Stimulated activated CD4-positive, alpha-beta T cell treated with anti-CD3 and anti-CD28 coated beads, Interleukin-15, amount 100 ng/mL, for 24 hours (primary cell): ENCODE results near the gene PROX2.

Source experiments
- DNase-seq: peaks from one replicate; pipeline ENCODE4 v3.0.0-alpha.2; 2020

PROX2 gene

DNA sequence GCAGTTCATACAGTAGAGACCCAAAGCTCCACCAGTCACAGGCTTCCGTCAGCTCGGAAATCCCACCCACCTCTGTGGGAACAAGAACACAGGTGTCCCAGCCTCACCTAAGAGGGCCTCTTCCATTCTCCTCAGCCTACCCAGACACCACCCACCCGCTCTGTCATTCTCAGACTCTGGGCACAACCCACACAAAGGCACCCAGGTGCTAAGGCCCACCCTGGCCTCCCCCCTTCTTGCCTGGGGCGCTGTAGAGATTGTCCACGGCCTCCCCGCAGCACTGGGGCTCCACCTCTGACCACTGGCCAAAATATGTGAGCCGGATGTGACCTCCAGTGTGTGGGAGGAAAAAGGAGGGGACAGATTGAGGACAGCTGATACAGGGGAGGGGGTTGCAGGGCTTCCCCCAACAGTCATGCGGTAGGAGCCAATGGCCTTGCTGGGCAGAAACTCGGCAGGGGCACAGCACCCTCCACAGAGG lies 33.0 kb upstream of the PROX2 start:
- DNase-seq: no peak

DNA sequence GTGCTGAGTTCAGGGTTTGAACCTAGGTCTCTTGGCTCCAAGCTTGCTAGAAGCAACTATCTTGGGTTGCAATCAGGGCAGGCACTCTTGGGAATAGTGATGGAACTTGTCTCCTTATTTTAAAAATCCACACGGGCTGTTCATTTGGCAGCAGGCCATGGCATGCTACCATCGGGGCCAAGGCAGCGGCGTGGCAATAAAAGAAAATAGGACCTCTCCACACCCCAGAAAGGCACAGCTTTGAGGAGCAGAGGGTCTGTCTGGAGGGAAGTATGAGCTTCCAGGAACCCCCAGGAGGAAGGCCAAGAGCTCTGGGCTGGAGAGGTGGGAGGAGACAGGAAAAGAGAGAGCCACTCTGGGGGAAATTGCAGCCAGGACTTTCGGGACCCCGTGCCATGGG lies 31.8 kb upstream of the PROX2 start:
- no peak for DNase-seq

DNA sequence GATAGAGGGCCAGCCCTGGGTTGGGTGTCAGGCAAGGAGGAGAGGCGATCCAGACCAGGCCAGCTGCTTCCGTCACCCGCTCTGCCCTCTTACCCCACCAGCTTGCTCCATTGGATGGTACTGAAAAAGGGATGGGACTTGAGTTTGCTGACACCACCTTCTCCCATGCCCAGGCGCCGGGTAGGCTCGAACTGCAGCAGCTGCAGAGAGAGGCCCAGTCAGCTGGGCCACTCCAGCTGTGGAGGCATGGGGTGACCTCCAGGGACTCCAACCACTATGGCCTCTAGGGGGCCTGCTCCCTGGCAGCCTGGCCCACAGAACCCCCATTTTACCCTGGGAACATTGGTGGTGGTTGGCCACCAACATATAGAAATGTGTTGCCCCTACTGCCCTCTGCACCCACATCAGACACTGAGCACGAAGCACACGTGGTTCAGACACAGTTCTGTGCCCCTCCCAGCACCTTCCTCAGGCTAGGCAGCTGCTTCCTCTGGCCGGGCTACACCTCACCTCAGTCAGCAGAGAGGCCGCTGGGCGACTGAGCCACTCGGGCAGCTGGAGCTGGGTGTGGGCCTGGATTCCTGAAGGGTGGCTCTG lies 31.1 kb upstream of the PROX2 start:
- no peak for DNase-seq

DNA sequence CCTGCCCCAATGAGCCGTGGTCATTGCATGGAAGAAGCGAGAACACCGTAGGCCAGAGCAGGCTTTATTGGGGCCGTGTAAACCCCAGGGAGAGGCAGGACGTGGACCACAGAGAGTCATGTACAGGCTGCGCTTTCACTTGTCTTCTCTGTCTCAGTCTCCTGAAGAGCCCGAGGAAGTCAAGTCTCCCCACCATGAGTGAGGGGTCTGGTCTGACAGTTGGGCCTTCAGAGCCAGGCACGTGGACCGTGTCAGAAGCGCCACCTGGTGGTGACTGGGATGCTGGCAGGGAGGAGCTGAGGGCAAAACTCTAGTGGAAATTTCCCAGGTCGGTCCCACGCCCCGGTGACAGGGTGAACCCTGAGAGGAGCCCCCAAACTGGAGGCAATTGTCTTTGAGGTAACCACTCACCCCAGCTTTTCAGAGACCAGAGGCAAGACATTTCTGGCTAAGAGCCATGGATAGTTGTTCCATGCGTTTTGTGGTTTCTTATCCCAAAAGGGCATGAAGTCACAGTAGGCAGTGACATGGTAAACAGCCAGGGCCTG lies 29.7 kb upstream of the PROX2 start:
- DNase-seq: peak; percentile 86

DNA sequence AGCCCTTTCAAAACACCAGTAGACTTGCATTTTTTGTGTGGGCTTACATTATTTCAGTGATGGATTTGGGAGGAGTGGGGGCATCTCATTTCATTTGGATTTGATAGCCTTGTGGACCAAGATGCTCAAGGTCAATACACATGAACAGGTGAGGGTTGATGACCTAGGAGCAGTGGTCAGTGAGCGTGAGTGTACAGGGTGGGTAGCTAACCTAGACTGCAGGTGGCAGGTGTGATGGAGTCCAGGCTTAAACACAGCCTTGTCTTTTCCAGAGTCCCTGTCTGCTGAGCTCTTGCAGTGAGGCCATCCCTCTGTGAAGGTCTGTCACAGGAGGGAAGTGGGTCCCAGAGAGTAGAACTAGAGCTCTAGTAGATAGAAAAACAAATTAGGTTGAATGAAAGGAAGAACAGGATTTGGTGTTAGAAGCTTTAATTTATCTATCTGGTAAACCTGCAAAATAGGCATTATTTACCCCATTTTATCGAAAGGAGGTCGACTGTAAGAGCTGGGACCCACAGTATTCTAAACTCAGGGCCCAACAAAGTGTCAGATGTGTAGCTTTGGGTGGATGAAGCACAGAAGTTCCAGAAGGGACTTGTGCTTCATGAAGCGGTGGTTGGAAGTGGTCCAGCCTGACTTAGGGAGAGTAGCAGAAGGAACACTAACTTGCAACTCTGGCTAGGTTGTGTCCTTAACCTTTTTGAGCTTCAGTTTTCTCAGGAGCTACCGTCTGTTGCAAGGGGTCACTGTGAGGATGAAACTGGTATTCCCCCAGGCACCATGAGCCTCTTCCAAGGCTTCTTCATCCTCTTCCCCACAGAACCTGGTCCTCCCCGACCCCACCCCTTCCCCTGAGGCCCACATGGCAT lies 28.9 kb upstream of the PROX2 start:
- no peak for DNase-seq

DNA sequence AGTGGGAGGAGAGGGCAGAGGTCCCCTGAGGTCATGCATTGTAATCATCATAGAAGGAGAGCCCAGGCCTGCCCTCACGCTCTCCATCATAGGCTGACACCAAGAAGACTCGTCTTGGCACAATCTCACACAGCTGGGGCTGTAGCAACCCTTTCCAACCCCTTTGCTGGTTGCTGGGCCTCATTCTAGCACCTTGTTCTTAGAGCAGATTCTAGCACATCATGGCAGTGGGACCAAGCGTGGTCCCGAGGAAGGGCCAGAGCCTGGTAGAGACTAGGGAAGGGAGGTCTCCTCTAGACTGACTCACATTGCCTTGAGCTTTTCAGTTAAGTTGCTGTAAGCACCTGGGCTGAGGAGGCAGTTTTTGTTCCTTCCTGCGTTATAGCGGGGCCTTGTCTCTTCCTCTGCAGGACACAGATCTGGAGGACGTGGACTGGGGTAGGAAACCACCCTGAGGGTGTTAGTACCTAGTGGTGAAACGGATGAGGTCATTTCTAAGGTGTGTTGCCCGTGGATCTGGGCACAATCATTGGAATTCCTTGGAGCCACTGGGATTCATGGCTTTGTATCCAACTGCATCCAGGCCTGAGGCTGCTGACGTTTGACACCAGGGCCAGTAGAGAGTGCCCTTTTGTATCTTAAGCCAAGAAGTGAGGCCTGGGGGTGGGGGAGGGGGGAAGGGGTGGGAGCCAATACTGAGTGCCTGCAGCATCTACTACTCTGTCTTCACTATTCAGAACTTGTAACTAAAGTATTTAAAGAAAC lies 27.2 kb upstream of the PROX2 start:
- no peak for DNase-seq

DNA sequence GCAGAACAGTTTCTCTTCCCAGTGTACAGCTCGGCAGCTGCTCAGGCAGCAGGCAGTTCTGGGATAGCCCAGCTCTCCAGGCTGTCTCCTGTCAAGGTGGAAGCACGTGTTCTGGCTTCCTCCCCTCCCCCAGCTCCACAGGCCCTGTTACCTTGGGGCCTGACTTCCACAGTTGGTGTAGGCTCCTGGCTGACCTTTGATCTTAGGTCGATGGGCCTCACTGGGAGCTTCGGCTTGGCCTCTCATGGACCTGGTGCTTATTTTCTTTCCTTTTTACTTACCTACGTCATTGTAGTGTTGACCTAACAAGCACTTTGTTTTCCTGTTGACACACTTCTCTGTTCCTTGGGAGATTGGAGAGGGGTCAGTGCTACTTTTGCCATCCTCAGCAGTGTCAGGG lies 22.7 kb upstream of the PROX2 start:
- no peak for DNase-seq

DNA sequence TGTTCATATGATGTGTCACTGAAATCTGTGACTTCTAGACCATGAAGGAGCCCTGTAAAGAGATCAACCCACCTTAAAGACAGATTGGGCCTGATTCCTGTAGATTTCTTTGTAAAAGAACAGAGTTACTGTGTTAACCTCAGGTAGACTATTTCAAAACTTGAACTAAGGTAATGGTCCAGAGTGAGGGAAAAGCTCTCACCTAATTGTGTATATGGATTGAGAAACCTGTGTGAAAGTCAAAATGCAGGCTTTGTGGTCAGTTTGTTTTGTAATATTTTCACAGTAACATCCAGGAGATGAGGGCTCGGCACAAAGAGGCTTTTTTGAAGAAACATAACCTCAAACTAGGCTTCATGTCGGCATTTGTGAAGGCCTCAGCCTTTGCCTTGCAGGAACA lies 22.1 kb upstream of the PROX2 start:
- no peak for DNase-seq

DNA sequence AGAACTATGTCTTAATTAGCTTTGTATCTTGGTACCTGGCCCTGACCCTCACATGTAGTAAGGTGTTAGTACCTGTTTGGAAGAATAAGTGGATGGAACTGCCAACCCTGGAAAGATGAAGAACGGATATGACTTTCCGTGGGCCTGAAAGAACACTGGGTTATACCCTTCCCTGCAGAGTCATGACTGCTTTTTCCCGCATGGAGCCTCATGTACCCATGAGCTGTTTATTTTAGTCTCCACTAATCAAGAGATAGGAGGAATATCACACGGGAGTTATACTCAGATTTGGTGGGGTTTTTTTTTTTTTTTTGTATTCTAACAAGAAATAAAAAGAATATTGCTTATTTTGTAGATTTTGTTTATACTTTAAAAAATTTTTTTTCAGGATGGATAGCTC lies 21.7 kb upstream of the PROX2 start:
- DNase-seq: no peak

DNA sequence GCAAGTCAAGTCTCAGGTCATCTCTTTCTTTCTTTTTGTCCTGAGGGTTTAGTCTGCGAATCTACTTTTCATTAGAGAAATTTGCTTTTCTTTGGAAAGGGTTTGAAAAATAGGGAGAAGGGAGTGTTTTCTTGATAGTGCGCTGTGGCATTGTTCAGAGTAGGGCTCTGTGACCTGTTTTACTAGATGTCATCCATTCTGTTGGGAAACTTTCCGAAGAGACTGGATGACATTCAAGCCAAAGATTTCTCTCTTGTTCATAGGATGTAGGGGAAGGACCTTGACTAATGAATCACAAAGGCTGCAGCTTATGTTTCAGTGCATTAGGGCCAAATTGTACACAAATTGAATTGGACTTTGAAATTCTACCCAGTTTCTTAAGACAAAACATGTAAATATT lies 20.5 kb upstream of the PROX2 start:
- no peak for DNase-seq

DNA sequence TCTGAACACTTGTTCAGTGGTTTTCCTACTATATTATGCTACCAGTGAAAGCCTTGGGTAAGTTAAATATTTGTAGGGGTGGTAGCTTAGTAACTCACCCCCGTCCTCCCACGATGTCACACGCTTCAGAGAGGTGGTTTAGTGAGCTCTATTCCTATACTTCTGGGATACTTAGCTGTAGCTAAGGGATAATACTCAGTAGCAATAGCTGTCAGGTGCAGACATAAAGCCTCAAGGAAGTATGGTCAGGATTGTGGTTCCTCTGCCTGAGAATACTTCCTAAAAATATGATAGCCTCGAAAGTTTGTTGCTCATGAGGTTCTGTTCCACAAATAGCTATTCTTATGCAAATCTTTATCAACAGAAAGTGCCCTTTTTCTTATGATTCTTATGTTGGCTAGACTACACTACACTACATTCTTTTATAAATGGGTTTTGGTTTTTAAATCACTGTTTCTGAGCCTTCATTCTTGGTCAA lies 17.7 kb upstream of the PROX2 start:
- DNase-seq: no peak

DNA sequence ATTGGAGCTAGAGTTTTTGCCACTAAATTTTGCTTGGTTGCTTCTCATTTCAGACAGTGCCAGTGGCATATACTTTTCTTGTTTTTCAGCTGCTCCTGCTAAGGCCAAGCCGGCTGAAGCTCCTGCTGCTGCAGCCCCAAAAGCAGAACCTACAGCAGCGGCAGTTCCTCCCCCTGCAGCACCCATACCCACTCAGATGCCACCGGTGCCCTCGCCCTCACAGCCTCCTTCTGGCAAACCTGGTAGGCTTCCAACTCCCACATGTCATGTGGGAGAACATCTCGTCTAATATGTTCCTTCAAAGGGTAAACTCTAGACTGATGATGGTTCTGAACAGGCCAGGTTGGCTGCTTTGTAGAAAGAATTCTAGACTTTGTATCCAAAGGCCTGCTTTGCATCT lies 16.8 kb upstream of the PROX2 start:
- DNase-seq: no peak

DNA sequence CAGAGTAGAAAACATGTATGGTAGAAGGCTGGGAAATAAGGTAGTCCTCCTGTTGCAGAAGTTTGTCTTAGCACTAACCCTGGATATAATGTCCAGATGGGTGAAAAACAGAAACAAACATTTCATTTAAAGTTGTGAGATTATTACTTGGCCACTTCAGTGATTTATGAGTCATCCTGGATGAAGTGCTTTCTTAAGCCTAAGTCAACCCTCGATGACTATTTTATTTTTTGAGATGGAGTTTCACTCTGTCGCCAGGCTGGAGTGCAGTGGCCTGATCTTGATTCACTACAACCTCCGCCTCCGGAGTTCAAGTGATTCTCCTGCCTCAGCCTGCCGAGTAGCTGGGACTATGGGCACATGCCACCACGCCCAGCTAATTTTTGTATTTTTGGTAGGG lies 15.9 kb upstream of the PROX2 start:
- DNase-seq: no peak

DNA sequence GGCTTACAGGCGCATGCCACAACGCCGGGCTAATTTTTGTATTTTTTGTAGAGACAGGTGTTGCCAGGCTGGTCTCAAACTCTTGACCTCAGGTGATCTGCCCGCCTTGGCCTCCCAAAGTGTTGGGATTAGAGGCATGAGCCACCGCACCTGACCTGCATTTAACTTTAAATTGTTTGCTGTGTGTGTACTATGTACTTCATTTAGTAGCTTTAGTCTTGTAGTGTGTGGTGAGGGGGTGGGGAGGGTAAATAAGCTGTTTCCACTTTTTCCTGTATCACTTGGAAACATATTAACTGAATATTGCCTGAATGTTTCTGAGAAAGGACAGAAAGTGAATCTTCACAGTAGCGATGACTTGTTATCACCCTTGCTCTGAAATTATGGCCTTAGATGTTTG lies 14.3 kb upstream of the PROX2 start:
- DNase-seq: no peak

DNA sequence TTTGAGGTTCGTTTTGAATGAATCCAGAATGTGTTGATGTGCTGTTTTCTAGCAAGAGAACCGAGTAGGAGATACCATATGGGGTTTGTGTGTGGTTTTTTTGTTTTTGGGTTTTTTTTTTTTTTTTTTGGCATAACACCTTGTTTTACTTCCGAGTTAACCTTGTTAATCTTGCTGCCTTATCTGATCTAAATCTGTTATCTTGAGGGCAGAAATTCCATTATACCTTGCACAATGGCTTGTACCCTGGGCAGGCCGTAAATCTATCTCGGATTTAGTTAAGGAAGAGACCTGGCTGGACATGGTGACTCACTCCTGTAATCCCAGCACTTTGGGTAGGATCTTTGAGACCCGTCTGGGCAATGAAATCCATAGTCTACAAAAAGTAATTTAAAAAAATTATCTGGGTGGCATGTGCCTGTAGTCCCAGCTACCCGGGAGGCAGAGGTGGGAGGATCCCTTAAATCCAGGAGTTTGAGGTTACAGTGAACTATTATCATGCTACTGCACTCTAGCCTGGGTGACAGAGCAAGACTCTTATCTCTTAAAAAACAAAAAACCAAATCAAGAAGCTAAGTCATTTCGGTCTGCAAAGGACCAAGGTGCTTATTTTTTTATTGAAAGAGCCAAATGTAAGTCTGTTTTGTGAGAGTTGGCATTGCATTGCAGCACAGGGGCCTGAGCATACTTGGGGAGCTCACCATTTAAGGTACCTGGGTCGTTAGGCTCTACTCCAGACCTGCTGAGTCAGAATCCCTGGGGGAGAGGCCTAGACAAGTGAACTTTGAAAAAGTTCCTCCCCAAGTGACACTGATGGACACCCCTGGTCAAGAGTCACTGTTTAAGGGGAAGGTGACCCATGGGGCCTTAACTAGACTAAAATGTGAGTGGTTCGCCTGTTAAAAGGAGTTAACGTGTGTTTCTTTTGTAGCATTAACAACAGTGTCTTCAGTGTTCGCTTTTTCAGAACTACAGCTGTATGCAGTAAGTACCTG lies 12.5 kb upstream of the PROX2 start:
- DNase-seq: no peak

DNA sequence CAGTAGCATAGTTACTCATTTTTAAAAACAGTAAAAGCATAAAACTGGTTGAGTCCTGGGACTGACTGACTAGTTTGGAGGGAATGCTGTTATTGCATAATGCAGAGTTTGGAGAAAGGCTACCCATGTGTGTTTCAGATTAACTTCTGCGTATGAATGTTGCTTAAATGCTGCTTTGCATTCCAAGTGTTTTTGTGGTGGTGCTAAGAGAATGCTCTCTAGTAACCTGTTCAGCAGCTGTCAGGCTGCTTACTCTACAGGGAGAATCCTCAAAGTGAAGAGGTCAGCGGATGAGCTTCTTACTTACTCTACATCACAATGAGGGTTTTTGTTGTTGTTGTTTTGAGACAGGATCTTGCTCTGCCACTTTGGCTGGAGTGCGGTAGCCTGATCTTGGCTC lies 10.1 kb upstream of the PROX2 start:
- DNase-seq: no peak

DNA sequence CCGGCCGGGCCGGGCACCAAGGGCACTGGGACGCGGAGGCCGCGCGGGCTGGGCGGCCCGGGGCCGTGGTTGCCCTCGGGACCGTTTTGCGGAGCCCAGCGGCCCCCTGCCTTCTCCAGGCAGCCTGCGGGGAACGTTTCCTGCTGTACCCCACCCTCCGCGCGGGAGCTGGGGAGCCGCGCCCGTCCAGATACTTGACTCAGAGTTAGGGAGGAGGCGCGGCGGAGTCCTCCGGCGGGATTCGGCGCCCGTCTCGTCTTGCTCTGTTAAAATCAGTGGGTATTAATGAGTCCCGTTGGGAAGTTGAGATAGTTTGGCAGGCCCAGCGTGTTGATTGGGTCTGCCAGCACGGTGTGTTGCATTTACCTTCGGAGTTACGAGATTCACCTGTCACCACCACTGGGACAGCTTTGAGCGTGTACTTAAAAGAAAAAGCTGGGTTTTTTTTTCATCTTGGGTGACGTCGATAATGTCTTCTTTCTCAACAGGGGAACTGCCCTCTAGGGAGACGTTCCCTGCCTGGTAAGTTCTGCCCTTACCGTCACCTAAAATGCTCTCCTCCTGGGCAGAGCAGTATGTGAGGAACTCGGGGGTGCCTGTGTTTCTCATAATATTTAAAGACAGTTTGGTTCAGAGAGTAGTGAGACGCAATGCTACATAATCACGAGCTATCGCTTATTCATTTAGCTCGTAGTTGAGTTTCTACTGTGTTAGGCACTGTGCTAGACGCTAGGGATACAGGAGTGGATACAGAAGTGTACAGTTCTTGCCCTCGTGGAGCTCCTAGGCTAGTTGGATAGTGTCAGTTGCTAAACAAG lies 6.4 kb upstream of the PROX2 start:
- DNase-seq: peak; percentile 64

DNA sequence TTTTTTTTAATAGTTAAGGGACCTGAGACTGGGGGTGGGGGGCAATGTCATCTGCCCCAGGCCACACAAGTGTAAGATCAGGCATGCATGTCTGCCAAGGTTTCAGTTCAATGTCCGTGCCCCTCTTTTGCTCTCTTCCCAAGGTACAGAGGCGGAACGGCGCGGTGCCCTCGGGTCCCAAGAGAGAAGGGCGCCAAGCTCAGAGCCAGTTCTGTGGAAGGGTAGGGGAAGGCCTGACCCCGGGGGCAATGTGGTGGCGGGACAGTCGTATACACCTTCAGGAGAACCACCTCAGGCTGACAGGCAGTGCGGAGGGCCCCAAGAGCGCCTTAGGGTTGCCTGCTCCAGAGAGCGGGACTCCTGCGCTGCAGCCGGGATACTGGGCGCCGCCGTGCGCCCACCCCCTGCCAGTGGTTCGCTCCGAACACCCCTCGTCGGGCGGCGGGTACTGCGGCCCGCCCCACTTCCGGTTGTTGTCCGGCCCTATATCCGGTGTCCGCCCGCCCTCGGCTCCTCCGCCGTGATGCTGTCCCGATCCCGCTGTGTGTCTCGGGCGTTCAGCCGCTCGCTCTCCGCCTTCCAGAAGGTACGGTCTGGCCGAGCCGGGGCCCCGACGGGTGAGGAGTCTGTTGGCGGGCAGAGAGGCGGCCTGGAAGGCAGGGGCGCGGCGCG lies 5.6 kb upstream of the PROX2 start, which contains the start of gene DLST:
Gene DLST, plus strand, starts transcription at position 486 of the 672 bp plus-strand sequence. Its CDS starts 38 bp downstream, at position 524.
- DNase-seq: peak; percentile 92

DNA sequence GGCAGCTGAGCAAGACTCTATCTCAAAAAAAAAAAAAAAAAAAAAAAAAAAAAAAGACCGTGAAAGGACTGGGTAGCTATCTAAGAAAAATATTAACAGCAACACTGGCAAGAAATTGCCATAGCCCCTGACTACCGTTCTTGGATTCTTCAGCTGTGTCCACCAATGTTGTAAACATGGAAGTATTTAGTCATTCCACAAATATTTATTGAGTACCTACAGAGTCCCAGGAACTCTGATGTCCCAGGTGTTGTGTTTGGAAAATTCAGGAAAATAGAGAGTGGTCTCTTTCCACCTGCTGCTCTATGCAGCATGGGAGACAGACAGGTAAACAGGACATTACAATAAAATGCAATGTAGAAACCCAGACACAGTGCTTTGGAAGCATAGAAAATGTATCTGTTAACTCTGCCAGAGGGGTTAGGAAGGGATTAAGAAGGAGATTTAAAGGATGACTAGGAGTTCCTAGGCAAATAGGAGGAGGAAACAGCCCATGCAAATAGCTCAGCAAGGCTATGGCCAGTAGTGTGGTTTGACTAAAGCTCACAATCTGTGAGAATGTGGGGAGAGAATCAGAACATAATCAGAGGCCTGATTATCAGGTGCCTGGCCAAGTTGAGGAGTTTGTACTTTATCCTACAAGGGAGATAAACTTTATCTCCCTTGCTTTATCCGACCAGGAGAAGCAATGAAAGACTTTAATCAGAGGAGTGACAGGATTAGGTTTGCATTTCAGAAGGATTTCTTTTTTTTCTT lies 3.7 kb upstream of the PROX2 start:
- no peak for DNase-seq

DNA sequence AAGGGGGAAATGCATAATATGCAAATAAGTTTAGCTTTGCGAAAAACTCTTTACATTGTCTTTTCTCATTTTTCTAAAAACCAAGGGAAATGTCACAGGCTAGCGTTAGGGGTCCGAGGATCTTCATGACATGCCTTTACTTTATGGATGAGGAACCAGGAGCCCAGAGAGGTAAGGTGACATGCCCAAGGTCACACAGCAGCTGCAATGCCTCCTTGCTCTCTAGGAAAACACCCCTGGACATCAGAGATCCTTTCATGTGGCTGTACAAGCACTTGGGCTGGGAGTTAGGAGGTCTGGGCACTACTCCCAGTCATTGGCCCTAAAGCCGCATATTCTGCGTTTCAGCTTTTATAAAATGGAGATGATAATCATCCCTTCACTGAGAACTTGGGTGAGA lies 741 bp downstream of the PROX2 start:
- no peak for DNase-seq
